BJ (cell line): ENCODE data around the gene CRTAC1. TPM values are rescaled to one million over a fixed set of nuclear protein-coding genes. Genes with fewer than 3 reads are reported as not detected.

ENCODE experiments used
- CTCF ChIA-PET: fragments of 350-600 bp; formaldehyde crosslinking; extraction: SDS; loops from one replicate; lab custom pipeline; 2021; ENCODE audit warnings: antibody characterized with exemption, inconsistent platforms; lab: Yijun Ruan, JAX
- POLR2A ChIA-PET: fragments of 300-600 bp; sonication (Branson Sonifier 250); formaldehyde crosslinking; extraction: SDS; loops from one replicate; lab custom pipeline; 2021; ENCODE audit warnings: antibody characterized with exemption; lab: Charles Lee
- DNase-seq: peaks from one replicate; pipeline ENCODE4 v3.0.0-alpha.2; 2011; ENCODE audit warnings: low read depth
- H3K27me3 ChIP-seq: 2 replicates; pipeline ENCODE4 v1.6.0; 2011; ENCODE audit warnings: low read length; ENCODE audit not compliant: control insufficient read depth, insufficient read depth
- H3K36me3 ChIP-seq: 2 replicates; pipeline ENCODE4 v1.5.1; 2011; ENCODE audit warnings: low read length; ENCODE audit not compliant: control insufficient read depth, insufficient read depth
- H3K4me3 ChIP-seq: 2 replicates; pipeline ENCODE4 v1.5.1; 2011; ENCODE audit warnings: low read depth, mild to moderate bottlenecking, control low read depth, low read length
- polyA plus RNA-seq: library from polyadenylated mRNA; depleted of rRNA; stranded (reverse); fragments of >200 nt; gene quantifications from 2 replicates; pipeline ENCODE4 v1.2.3, GENCODE V29; 2011
- TF ChIP-seq, protein P1 (sequence below): IDR thresholded peaks from 2 replicates; pipeline ENCODE4 v1.5.1; 2011; ENCODE audit warnings: low read depth, mild to moderate bottlenecking, control low read depth, inconsistent platforms, low read length, moderate library complexity; ENCODE audit not compliant: insufficient read depth

CRTAC1 gene
- polyA plus RNA-seq, 1 experiment = not detected

DNA sequence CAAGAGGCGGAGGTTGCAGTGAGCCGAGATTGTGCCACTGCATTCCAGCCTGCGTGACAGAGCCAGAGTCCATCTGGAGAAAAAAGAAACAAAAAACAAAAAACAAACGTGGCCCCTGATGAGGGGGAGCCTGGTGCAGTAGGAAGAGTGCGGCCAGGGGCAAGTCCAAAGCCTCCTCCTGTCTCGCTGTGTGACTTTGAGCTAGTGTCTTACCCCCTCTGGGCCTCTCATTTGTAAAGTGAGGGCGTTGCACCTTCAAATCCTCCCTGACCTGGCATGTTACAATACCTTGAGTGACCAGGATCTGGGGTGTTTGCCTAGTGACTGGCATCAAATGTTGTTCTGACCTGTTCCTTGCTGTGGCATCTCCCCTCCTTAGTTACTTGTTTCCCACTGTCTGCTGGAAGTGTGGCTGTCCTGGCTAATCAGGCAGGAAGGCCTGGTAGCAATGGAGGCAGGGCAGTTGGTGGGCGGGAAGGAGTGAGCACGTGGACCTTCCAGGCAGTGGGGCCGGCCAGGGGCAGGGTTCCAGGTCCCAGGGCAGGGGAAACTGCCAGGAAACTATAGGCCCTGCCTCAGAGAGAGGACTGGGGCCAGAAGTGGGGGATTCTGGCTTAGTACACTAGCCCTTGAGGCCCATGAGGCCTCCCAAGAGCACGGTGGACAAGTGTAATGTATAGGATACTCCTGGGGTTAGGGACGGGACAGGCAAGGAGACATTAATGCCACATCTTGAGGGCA is 205.2 kb downstream of the CRTAC1 start:
- H3K27me3 ChIP-seq = peaks cover 3% of the 10 kb centered on the region
- H3K4me3 ChIP-seq = no peak overlapping the region
- H3K36me3 ChIP-seq = no peaks in the 10 kb centered on the region
- no peak for DNase-seq
- POLR2A ChIA-PET = no interaction called here
- TF ChIP-seq, protein P1, sequence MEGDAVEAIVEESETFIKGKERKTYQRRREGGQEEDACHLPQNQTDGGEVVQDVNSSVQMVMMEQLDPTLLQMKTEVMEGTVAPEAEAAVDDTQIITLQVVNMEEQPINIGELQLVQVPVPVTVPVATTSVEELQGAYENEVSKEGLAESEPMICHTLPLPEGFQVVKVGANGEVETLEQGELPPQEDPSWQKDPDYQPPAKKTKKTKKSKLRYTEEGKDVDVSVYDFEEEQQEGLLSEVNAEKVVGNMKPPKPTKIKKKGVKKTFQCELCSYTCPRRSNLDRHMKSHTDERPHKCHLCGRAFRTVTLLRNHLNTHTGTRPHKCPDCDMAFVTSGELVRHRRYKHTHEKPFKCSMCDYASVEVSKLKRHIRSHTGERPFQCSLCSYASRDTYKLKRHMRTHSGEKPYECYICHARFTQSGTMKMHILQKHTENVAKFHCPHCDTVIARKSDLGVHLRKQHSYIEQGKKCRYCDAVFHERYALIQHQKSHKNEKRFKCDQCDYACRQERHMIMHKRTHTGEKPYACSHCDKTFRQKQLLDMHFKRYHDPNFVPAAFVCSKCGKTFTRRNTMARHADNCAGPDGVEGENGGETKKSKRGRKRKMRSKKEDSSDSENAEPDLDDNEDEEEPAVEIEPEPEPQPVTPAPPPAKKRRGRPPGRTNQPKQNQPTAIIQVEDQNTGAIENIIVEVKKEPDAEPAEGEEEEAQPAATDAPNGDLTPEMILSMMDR = no peak
- CTCF ChIA-PET = interaction anchor here (1.6 kb wide), 1 partner anchor 33 kb away, joined by 6 read pairs; no protein-coding TSS in a partner anchor

DNA sequence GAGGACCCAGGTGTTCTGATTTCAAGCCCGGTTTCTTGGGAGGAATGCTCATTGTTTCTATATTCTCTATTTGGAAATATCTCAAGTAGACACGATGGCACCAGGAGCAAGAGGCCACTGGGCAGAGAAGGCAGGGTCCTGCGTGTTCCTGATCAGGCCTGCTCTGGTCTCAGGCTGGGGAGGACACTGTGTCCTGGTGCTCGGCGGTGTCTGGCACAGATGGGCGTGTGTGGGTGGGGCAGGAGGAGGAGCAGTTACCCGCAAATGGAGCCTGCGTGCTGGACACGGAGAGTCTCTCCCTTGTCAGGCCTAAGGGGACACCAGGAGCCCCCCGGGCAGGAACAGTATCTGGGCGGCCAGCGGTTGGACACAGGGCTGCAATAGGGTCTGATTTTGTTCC is 206.7 kb downstream of the CRTAC1 start:
- CTCF ChIA-PET = no interaction called here
- Histone ChIP-seq H3K27me3 (peaks cover 3% of the 10 kb centered on the region), H3K4me3 (no peak overlapping the region), H3K36me3 (no peaks in the 10 kb centered on the region)
- TF ChIP-seq, protein P1 = no peak
- no peak for DNase-seq
- POLR2A ChIA-PET = no interaction called here

DNA sequence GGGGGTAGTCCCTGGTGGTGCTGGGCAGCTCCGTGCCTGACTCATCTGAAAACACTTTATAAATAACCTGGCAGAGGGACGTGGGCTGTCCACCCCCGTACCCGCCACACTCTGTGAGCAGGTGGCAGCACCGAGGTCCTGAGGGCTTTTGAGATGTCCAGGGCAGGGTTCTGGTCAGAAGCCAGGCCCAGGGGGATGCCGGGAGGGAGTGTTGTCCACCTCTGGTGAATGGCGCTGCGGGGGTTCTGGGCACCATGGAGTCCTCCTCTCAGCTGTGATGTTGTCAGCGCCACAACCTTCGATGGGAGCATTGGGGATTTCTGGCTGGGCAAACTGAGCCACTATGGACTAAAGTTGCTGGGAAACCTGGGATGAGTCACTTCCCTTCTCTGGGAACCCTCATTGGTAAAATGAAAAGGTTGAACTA is 208.1 kb downstream of the CRTAC1 start:
- POLR2A ChIA-PET = no interaction called here
- Histone ChIP-seq H3K4me3 (no peak overlapping the region), H3K27me3 (peaks cover 7% of the 10 kb centered on the region), H3K36me3 (no peaks in the 10 kb centered on the region)
- TF ChIP-seq, protein P1 = no peak
- DNase-seq = no peak
- CTCF ChIA-PET = interaction anchor here (1.8 kb wide), 1 partner anchor 31 kb away, joined by 5 read pairs; no protein-coding TSS in a partner anchor

DNA sequence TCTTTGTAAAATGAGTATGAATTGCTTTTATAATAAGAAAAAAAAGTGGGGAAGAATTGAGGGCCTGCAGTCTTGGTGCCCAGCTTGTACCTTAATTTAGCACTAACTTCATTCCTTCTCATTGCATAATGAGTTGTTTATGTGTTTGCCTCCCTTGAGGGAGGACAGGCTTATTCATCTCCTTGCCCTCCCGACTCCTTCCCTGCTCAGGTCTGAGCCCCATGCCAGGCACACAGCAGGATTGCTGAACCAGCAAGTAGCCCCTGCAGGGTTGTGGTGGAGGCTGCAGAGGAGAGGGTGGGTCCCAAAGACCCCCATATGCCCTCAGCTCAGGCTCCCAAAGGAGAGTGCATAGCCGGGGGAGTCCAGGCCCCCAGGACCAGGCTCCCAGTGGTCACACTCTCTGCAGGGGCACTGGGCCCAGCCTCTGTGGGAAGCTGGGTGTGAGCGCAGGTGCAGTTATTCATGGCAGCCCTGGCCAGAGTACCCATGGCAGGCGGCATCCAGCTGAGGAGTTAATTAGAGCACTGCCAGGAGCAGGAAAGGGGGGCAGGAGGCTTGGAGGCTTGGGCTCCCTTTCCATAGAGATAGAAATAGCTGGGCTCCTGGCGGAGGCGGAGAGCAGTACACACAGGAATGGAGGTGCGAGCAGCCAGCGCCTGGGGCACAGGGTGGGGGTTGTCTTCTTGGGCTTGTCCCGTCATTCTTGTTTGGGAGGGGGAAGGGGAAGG is 208.9 kb downstream of the CRTAC1 start:
- H3K4me3 ChIP-seq = no peak overlapping the region
- ChIA-PET POLR2A (no interaction called here), CTCF (interaction anchor here (1.8 kb wide), 1 partner anchor 30 kb away, joined by 5 read pairs; no protein-coding TSS in a partner anchor)
- H3K36me3 ChIP-seq = no peaks in the 10 kb centered on the region
- H3K27me3 ChIP-seq = peaks cover 9% of the 10 kb centered on the region
- TF ChIP-seq, protein P1 = no peak
- DNase-seq = no peak

DNA sequence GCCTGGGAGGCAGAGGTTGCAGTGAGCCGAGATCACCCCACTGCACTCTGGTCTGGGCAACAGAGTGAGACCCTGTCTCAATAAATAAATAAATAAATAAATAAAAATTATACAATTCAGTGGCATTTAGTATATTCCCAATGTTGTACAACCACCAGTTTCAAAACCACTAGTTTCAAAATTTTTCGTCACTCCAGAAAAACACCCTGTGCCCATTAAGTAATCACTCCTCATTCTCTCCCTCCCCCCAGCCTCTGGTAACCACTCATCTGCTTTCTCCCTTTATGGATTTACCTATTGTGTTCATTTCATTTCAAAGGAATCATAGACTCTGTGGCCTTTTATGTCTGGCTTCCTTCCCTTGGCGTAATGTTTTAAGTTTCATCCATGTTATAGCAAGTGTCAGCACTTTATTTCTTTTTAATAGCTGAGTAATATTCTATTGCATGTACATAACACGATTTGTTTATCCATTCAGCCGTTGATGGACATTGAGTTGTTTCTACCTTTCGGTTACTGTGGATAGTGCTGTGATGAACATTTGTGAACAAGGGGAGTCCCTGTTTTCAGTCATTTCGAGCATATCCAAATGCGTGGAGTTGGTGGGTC is 210.2 kb downstream of the CRTAC1 start:
- DNase-seq = no peak
- Histone ChIP-seq H3K4me3 (no peak overlapping the region), H3K27me3 (peaks cover 13% of the 10 kb centered on the region), H3K36me3 (no peaks in the 10 kb centered on the region)
- TF ChIP-seq, protein P1 = no peak
- CTCF ChIA-PET = no interaction called here
- POLR2A ChIA-PET = no interaction called here
